Activated CD8-positive, alpha-beta memory T cell treated with anti-CD3 and anti-CD28 coated beads, Interleukin-2, amount 50 U/mL, for 1 hour (primary cell): Measurements from ENCODE around the gene WASF2.
"Not testable (repeated sequence)": the region's sequence is repeated elsewhere in the genome, so short reads cannot be mapped to it uniquely, and the experiment has no call there.

Experiments used
- DNase-seq: peaks from one replicate; pipeline ENCODE4 v3.0.0-alpha.2; 2020; ENCODE audit errors: extremely low read depth

Gene WASF2, protein sequence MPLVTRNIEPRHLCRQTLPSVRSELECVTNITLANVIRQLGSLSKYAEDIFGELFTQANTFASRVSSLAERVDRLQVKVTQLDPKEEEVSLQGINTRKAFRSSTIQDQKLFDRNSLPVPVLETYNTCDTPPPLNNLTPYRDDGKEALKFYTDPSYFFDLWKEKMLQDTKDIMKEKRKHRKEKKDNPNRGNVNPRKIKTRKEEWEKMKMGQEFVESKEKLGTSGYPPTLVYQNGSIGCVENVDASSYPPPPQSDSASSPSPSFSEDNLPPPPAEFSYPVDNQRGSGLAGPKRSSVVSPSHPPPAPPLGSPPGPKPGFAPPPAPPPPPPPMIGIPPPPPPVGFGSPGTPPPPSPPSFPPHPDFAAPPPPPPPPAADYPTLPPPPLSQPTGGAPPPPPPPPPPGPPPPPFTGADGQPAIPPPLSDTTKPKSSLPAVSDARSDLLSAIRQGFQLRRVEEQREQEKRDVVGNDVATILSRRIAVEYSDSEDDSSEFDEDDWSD

DNA sequence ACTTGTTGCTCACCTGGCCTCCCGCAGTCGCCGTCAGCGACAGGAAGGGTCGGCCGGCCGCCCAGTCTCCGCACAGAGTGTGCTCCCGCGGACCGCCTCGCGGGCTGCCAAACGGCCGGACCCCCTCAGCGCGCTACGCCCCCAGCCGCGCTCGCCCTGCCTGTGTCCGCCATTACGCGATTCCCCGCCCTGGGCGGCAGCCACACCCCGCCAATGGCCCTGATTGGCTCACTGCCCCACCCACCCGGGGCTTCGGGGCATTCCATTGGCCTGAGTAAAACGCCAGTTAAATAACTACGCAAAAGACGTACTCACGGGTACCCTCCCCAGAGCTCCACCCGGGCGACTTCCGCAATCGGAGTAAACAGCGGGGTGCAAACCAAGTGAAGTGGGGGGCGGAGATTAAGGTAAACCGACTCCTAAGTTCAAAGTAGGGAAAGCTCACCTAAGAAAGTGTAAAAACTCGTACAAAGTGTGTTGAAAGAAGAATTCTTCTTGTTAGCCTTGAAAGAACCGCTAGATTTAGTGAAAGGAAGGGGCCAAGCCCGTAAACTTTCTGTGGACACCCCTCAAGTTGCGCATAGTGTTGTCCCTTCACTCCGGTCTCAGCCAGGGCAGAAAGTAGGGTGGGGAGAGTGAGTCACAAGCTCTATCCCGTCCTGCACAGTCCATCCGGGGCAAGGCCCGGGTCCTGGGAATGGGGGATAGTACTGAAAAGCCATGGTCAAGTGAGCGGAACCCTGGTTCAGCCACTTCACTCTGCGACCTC, at the start of gene WASF2:
Gene WASF2 (minus strand): TSS at position 195 of the 769 bp plus-strand sequence. CDS start 61,277 bp downstream, outside the sequence.
- DNase-seq: peak; percentile 94

DNA sequence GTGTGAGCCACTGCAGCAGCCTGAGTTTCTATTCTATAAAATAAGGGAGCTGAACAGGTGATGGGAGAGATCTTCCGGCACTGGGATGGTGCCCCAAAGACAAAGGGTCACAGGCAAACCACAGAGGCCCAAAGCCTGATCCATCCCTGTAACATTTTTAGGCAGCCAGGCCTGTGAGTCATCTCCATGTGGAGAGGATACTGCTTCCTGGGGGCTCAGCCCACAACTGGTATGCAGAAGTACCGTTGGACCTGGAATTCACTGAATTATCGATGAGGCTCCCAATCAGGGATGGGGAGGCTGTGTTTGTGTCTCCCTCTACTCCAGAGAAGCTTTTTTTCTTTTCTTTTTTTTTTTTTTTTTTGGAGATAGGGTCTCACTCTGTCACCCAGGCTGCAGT, 48.8 kb upstream of the WASF2 start:
- no peak for DNase-seq

DNA sequence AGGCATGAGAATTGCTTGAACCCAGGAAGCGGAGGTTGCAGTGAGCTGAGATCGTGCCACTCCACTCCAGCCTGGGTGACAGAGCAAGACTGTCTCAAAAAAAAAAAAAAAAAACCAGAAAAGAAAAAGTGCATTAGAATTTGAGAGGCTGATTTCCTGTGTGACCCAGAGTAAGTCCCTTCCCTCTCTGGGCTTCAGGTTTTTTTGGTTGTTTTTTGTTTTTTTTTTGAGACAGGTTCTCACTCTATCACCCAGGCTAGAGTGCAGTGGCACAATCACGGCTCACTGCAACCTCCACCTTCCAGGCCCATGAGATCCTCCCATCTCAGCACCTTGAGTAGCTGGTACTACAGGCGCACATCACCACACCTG, 48.3 kb upstream of the WASF2 start:
- not testable (repeated sequence) for DNase-seq

DNA sequence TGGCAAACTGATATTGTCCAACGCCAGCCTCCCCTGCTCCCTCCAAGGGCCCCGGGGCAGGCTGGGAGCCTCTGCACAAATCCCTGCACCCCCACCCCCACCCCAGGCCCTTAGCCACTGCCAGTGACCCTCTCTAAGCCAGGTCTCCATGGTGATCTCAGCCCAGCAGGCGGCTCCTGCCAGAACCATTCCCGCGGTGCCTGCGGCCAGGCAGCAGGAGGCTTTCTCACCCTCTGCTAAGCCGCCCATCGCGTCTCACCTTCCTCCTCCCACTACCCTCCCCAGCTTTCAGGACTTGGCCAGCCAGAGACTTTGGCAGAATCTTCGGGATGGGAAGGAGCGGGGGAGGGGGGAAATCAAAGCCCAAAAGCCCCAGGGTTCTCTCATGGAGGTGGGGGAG, 46.8 kb upstream of the WASF2 start:
- no peak for DNase-seq

DNA sequence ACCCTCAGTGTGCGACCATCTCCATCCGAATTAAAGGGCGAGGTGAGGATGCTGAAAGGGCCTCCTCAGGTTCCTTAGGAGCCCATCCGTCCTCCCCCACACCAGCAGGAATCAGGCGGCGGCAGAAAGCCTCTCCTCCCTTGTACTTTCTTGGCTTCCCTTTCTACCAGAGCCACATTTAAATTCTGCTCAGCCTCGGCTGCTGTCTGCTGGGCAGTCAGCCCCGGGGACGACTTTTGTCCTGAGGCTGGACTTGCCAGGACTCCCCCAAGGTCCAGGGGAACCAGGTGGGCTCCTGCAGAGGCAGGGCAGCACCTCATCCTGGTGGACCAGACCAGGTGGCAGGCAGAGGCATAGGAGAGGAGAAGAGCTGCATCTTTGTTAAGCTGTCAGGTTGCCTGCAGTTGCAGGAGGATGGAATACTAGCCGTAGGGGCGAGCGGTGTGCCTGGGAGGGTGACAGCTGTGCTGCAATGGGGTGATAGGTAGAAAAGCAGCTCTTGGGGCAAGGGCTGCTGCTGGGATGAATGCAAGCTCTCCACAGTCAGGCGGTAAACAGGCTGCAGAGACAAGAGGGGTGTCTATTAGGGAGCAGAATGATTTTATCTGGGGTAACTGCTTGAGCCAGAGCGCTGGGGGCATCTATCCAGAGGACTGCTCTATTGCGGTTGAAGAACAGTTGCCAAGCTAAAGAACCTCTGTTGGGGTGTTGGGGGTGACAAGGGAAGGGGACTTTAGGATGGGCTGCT, 46.2 kb upstream of the WASF2 start:
- DNase-seq: no peak

DNA sequence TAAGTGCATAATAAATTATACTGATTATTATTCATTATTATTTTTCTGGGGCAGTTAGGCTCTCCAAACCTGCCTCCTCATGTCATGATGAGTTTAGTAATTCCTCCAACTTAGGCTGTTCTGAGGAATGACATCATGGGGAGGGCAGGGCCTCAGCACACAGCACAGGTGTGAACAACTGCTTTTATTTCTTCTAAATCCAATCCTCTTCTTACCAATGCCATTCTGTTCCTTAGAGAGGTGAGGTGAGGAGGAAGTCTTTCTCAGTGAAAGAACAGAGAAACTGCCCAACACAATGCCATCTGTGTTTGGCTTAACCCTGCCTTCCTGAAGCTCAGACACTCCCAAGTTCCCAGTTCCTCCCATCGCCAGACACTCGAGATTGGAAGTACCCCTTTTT, 45.4 kb upstream of the WASF2 start:
- no peak for DNase-seq

DNA sequence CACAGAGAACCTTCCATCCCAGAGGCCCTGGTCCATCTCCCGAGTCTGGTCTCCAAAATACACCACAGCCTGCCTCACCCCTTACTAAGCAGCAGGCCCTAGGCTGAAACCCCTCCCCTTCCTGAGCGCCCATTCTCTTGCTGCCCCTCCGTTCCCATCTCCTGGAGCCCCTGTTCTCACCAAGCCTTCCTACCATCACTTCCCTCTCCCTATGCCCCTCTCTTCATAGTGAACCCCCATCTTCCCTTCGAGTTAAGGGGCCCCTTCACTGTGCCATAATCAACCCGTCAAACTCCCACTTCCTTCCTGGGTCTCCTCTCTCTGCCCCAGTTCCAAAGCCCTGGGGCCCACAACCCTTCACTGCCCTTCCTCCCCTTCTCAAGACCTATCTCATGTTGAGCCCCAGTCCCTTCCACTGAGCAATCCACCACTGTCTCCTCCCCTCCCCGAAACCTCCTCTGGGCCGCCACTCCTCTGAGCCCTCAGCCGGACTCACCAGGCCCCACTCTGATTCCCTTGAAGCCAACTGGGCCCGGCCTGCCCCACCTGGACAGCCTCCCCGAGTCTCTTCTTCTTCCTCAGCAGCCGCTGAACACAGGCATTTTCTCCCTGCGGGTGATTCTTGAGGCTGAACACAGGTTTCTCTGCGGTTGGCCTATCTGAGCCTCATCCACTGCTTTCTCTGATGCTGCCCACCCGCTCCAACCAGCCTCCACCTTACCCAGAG, 42.2 kb upstream of the WASF2 start:
- DNase-seq: no peak

DNA sequence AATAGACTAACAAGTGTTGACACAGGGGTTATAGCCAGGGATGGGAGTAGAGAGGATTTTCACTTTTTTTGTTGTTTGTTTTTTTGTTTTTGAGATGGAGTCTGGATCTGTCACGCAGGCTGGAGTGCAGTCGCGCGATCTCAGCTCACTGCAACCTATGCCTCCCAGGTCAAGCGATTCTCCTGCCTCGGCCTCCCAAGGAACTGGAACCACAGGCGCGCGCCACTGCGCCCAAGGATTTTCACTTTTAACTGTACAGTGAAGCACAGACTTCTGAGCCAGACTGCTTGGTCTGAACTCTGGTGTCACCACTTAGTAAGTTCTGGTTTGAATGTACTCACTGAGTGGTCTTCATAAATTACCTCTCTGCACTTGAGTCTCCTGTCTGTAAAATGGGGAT, 40.2 kb upstream of the WASF2 start:
- no peak for DNase-seq

DNA sequence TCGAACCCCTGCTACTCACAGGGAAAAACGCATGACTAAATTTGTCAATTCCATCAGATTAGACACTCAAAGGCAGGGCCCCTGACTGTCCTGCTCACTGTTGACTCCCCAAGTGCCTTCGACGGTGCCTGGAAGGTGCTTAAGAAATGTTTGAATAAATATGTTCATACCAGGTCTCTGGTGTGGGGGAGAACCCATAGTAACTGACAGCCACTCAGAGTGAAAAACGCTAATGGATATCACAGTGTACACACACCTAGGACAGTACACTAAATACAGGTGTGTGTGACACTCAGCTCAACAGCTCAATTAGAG, 39.7 kb upstream of the WASF2 start:
- no peak for DNase-seq

DNA sequence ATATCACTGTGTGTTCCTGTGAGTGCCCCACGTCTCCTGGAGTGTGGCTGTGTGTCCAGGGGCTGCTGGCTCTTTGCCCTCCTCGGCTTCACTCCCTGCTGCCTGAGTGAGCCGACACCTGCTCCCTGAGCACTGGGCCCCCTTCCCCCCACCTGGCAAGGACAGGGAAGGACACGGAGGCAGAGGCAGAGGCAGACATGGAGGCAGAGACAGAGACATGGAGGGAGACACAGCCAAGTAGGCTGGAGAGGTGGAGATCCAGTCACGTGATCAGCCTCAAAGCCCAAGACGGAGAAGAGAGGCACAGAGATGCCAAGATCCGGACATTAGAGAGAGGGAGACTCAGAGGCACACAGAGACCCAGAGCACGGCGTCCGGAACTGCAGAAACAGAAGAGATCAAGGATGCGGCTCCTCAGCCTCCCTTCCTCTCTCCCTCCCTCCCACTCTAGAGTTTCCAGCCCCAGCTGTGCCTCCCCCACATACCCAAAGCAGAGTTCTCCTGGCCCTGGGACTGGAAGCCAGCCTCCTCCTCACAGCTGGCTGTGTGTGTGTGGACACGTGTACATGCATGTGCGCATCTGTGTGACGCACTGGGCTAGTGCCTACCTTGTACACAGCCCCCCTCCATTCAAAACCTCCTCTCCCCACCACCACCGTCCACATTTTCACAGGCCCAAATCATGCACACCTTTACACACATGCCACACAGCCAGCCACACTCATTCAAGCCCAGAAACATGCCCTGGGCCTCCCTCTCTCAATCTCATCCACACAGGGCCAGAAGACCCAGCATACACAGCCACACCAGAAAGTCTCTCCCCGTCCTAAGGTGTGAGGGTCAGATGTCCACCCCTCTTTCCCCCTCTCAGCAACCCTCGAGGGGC, 39.1 kb upstream of the WASF2 start:
- DNase-seq: no peak

DNA sequence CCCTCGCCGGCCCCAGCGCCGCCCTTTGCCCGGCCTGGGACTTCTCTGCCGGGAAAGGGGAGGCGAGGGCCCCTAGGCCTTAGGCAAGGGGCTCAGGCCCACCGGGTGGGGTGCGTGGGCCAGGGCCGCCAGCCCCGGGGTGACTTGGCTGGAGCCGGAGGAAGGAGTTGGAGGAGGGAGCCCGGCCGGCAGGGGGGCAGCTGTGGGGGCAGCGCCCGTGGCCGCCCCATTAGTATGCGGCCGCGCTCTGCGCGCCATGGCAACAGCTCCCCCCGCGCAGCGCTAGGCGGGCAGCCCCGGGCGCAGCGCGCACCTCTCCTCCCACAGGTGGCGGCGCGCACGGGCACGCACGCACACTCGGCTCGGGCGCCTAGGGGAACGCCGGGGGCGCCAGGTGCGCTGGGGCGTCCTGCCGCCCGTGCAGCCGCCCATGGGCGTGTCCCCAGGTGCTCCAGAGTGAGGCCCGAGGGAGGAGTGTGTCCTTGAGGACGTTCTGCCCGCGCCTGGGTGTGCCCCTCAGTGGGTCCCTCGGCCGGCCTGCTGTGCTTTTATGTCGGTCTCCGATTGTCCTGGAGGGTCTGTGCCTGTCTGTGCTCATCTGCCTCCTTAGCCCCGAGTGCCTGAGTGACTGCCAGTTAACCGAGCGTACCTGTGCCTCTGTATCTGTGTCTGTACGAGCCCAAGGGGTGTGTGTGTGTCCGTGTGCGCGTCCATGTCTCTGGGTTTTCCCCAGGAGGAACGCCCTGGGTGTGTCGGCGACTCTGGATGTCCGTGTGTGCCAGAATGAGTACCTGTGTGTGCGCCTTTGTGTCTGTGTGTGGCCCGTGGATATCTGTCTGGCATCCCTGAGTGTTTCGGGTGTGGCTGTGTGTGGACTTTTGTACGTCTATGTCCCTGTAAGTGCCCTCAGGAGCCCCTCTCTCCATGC, 38.2 kb upstream of the WASF2 start:
- DNase-seq: no peak

DNA sequence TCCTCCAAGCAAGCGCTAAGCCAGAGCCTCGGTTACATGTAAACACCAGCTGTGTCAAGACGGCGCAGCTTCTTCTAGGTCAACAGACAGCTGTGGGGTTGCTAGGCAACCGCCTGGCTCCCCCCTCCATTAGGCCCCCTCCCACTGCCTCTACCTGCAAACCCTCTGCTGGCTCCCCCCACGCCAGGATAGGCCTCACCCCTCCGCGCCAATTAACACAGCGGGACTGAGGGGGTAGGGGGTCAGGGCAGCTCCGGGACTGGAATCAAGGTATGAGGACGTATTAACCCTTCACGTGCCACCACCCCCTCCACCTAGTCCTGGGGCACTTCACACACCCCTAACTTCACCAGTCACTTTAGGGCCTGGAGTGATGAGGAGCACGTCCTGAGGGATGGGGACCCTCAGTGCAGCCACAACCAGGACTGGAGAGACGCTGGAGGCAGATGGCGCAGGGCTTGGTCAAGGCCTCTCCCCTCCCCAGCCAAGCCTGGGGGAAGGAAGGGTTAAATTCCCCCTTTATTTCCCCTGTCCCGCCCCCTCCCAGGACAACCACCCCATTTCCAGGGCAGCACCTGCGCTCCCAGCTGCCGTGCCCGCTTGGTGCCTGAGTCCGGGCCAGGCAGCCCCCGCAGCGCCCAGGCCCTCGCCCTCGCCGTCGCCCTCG, 37.4 kb upstream of the WASF2 start:
- no peak for DNase-seq

DNA sequence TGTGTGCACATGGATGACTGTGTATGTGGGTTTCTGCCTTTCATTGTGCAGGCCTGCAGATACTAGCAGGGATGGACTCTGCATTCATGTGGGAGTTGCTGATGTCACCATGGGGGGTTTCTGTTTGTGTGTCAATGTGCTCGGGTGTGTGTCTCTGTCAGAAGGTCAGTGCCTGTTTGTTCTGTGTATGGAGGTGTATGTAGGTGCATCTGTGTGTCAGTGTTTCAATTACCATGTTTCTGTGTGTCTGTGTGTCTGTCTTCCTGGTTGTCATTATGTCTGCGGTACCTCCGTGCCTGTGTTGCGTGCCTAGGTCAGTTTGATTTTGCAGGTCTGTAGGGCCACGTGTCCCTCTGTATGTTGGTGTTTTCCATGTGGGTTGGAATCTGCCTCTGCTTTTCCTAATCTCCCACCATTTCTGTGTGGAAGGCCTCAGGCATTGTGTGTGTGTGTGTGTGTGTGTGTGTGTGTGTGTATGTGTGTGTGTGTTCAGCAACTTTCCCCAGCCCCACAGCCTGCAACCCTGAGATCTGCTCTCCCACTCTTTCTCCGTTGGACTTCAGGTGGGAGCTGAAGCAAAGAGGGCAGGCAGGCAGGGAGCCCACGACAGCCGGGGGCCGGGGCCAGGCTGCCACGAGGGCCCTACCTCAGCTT, 36.7 kb upstream of the WASF2 start:
- DNase-seq: no peak

DNA sequence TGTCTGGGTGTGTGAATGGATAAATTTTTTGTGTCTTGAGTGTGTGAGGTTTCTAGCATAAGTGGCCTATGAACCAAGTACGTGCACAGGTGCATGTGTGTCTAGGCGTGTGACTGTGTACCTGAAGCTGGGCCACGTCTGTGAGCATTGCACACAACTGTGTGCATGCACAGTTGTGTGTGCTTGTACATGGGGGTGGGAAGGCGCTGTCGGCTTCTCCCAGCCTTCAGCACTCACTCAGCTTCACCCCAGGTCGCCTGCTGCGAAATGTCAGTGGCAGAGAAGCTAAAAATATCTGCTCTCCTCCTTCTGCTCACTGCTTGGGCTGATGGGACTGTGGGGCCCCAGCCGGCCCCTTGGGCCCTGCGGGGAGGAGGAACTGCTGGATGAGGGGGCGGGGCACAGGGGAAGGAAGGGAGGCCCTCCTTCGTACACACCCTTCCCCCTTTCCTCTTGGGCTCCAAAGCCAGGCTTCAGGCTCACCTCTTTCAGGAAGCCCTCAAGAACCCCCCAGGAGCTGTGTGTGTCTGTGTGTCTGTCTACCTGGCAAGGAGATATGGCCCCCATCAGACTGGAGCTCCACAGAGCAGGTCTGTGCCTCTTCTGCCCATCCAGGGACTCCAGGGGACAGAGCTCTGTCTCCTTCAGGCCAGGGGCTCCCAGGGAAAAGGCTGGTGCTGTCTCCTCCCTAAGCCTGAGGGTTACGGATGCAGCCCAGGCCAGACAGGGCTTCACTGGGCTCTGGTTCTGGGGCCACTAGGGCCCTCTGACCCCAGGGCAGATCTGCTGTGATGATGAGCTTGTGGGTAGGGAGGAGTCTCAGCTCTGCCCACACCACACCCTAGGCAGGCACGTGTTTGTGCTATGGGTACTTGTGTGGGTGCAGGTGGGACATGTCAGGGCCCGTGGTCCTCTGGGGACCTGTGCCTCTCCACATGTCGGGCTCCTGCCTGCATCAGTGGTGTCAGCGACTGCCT, 35.6 kb upstream of the WASF2 start:
- no peak for DNase-seq

DNA sequence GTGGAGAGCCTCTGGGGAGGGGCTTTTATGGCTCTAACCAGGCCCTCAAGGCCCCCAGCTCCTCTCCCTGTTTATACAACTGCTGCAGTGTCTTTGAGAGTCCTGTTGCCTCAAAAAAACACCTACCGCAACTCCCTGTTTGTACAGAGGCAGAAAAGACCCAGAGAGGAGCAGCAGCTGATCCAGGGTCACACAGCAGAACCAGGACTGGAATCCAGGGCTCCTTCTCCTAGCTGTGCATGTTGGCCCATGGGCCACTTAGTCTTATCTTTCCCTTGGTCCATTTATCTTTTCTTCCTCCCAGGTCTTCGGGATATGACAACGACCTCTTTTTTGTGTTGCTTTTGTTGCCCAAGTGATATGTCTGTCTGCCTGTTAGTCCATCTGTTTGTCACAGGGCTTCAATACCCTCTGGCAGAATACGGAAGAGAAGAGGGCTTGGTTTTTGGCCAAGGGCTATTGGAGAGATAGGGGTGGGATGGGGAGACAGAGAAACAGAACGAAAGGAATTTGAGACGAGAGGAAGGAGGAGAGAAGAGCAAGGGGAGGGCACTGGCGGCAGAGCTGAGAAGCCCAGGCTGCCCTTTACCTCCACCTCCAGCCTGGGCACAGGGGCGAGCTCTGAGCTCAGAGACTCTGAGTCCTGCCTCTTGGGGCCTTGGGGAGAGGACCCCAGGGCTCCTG, 33.5 kb upstream of the WASF2 start:
- DNase-seq: no peak

DNA sequence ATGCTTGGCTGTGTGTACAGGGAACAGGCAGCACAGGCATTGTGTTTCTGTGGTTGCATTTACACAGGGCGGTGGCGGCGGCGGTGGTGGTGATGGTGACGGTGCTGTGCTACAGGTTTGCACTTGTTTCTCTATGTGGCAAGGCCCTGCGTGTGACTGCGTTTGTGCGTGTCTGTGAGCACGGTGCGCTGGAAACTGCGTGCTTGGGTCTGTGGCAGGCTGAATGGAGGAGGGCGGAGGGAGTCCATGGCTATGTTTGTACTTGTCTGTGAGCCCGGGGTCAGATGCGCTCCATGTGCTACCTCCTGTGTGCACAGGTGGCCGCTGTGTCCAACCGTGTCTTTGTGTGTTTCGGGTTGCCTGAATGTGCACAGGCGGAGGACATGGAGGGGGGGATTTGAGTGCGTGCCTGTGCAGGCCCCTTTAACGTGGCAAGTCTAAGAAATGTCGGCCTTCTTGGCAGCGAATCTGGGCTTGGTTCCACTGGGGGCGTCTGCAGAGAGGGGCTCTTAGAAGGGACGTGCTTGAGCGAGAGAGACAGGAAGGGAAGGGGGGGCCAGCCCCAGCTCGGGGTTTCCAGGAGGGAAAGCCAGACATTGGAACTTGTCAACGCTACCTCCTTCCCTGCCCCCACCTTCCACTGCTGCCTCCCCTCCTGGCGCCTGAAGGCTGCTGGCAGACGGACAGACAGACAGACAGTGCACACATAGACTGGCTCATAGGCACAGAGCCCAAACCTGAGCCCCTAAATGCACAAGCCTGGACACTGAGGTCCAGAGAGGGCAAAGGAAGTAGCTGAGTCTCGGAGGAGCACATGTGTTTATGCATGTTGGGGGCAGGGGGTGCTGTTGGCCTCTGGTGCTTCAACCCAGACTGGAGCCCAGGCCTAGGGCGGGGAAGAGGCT, 32.7 kb upstream of the WASF2 start:
- peak; percentile 54 for DNase-seq
